ENCODE measurements around the gene AGO4. TPM values are rescaled to one million over a fixed set of nuclear protein-coding genes. Genes with fewer than 3 reads are reported as not detected.
"Not testable (repeated sequence)": the region's sequence is repeated elsewhere in the genome, so short reads cannot be mapped to it uniquely, and the experiment has no call there.

The AGO4 gene
- total RNA-seq, 4 donors from 2014 or later = 8.3 to 44.2 (median 18.6) TPM

- H3K9me3 ChIP-seq = no peaks in the 10 kb centered on the region
- TF ChIP-seq CTCF (IDR thresholded peaks at IDR 0.05) = peak in 3 of 6 experiments; percentile 9 to 33 (median 18)
- peak; percentile 18 to 40 for TF ChIP-seq POLR2A (IDR thresholded peaks at IDR 0.05)
Measured at GRCh38 chr1:35769188-35769758, 38.5 kb upstream of the AGO4 start.

GRCh38 chr1:35773711-35774110 lies 34.1 kb upstream of the AGO4 start:
- DNase-seq = no peak
- Histone ChIP-seq H3K9me3 (no peaks in the 10 kb centered on the region), H3K4me3 (no peak overlapping the region), H3K27me3 (no peaks in the 10 kb centered on the region), H3K4me1 (peaks cover 0 to 3% (median 0%) of the 10 kb centered on the region in 4 donors), H3K36me3 (no peaks in the 10 kb centered on the region), H3K27ac (no peak overlapping the region)
- no peak for TF ChIP-seq CTCF (IDR thresholded peaks at IDR 0.05)
- no peak for TF ChIP-seq POLR2A (IDR thresholded peaks at IDR 0.05)

More at GRCh38 chr1:35769188-35769758, 38.5 kb upstream of the AGO4 start:
- DNase-seq = peak; percentile 76 to 93 (median 91)
- Histone ChIP-seq H3K4me1 (peaks cover 0 to 3% (median 0%) of the 10 kb centered on the region in 4 donors), H3K27ac (peak overlapping the region; percentile 68 to 82 (median 78)), H3K27me3 (no peaks in the 10 kb centered on the region), H3K4me3 (peak overlapping the region; percentile 76 to 98 (median 84)), H3K36me3 (no peaks in the 10 kb centered on the region)

GRCh38 chr1:35776172-35776571 lies 31.6 kb upstream of the AGO4 start:
- not testable (repeated sequence) for H3K4me3 ChIP-seq, DNase-seq, H3K9me3 ChIP-seq, H3K4me1 ChIP-seq, H3K27ac ChIP-seq, H3K36me3 ChIP-seq, H3K27me3 ChIP-seq

- no peaks in the 10 kb centered on the region for H3K36me3 ChIP-seq
- no peak overlapping the region for H3K27ac ChIP-seq
- TF ChIP-seq CTCF (IDR thresholded peaks at IDR 0.05) (no peak), POLR2A (IDR thresholded peaks at IDR 0.05) (no peak)
- H3K9me3 ChIP-seq = no peaks in the 10 kb centered on the region
- no peaks in the 10 kb centered on the region for H3K4me1 ChIP-seq
- no peak for DNase-seq
- H3K27me3 ChIP-seq = no peaks in the 10 kb centered on the region
- no peak overlapping the region for H3K4me3 ChIP-seq
Measured at GRCh38 chr1:35777109-35777508, 30.7 kb upstream of the AGO4 start.

- no peak for DNase-seq
Measured at GRCh38 chr1:35783055-35783583, 24.7 kb upstream of the AGO4 start.

GRCh38 chr1:35784364-35784763 lies 23.5 kb upstream of the AGO4 start:
- not testable (repeated sequence) for DNase-seq, H3K36me3 ChIP-seq, H3K9me3 ChIP-seq, H3K4me3 ChIP-seq, H3K27me3 ChIP-seq, H3K4me1 ChIP-seq, H3K27ac ChIP-seq

More at GRCh38 chr1:35783055-35783583, 24.7 kb upstream of the AGO4 start:
- Histone ChIP-seq H3K27me3 (no peaks in the 10 kb centered on the region), H3K27ac (no peak overlapping the region), H3K4me1 (no peaks in the 10 kb centered on the region), H3K9me3 (no peaks in the 10 kb centered on the region), H3K4me3 (no peak overlapping the region), H3K36me3 (no peaks in the 10 kb centered on the region)
- TF ChIP-seq POLR2A (IDR thresholded peaks at IDR 0.05) (no peak), CTCF (IDR thresholded peaks at IDR 0.05) (no peak)

- no peak overlapping the region for H3K4me3 ChIP-seq
- TF ChIP-seq CTCF (IDR thresholded peaks at IDR 0.05) (no peak), POLR2A (IDR thresholded peaks at IDR 0.05) (no peak)
- no peak for DNase-seq
- H3K27ac ChIP-seq = no peak overlapping the region
- H3K27me3 ChIP-seq = no peaks in the 10 kb centered on the region
- no peaks in the 10 kb centered on the region for H3K9me3 ChIP-seq
- no peaks in the 10 kb centered on the region for H3K36me3 ChIP-seq
- H3K4me1 ChIP-seq = no peaks in the 10 kb centered on the region
Measured at GRCh38 chr1:35788139-35788538, 19.7 kb upstream of the AGO4 start.

Data from Peyer's patch (tissue), 4 donors.